CD4-positive, alpha-beta T cell (primary cell): Measurements from ENCODE around the gene DNAAF5. TPM values are rescaled to one million over a fixed set of nuclear protein-coding genes. Genes with fewer than 3 reads are reported as not detected.

Source experiments
- ATAC-seq: fragments of 200-7000 bp; cut with Tn5 transposase; one replicate; pipeline ENCODE4 v1.10.0; 2022; ENCODE audit warnings: mild to moderate bottlenecking; ENCODE audit not compliant: poor library complexity
- CTCF ChIA-PET: fragments of 350-600 bp; sonication (Branson Sonifier 250); formaldehyde crosslinking; loops from one replicate; lab custom pipeline; 2021; ENCODE audit warnings: antibody characterized with exemption, inconsistent platforms; lab: Charles Lee
- POLR2A ChIA-PET: fragments of 350-600 bp; sonication (Branson Sonifier 250); formaldehyde crosslinking; loops from one replicate; lab custom pipeline; 2021; ENCODE audit warnings: antibody characterized with exemption, inconsistent platforms; lab: Charles Lee
- DNase-seq, 14 experiments: peaks; one replicate each; pipeline ENCODE4 v3.0.0-alpha.2; 2013 to 2020; ENCODE audit warnings: mixed read lengths in 2 of 14
- H3K27ac ChIP-seq, 2 donors: one replicate each; pipeline versions ENCODE4 v1.5.1 to v1.7.0; 2013; ENCODE audit warnings: low read length in 2 of 2, low read depth in 1 of 2, mild to moderate bottlenecking in 1 of 2
- H3K27me3 ChIP-seq, 2 experiments: 1 replicate in 1 of 2; 2 replicates in 1 of 2; pipeline versions ENCODE4 v1.6.1 to v1.7.0; 2013; ENCODE audit warnings: low read length in 2 of 2, control low read depth in 1 of 2, mild to moderate bottlenecking in 1 of 2, moderate library complexity in 1 of 2; ENCODE audit not compliant: insufficient read depth in 2 of 2, control insufficient read depth in 1 of 2
- H3K36me3 ChIP-seq: one replicate; pipeline ENCODE4 v1.6.1; 2013; ENCODE audit warnings: low read length, control low read depth; ENCODE audit not compliant: insufficient read depth
- H3K4me1 ChIP-seq: one replicate; pipeline ENCODE4 v1.6.1; 2013; ENCODE audit warnings: low read length, control low read depth; ENCODE audit not compliant: insufficient read depth
- H3K4me3 ChIP-seq: one replicate; pipeline ENCODE4 v1.5.1; 2013; ENCODE audit warnings: mild to moderate bottlenecking, low read length, moderate library complexity
- H3K9me3 ChIP-seq, 2 experiments: 1 replicate in 1 of 2; 2 replicates in 1 of 2; pipeline versions ENCODE4 v1.6.1 to v1.7.0; 2013; ENCODE audit warnings: low read length in 2 of 2, mild to moderate bottlenecking in 2 of 2, control low read depth in 1 of 2, moderate library complexity in 1 of 2; ENCODE audit not compliant: control insufficient read depth in 1 of 2, insufficient read depth in 1 of 2
- H3K27ac Mint-ChIP-seq: one replicate; pipeline ENCODE4 v1.8.0; 2020; ENCODE audit warnings: mixed read lengths
- H3K27me3 Mint-ChIP-seq: one replicate; pipeline ENCODE4 v1.8.0; 2021; ENCODE audit warnings: mixed read lengths
- H3K36me3 Mint-ChIP-seq: one replicate; pipeline ENCODE4 v1.8.0; 2021; ENCODE audit warnings: low read depth, mixed read lengths
- H3K4me1 Mint-ChIP-seq: one replicate; pipeline ENCODE4 v1.8.0; 2021; ENCODE audit warnings: low read depth, mixed read lengths
- H3K4me3 Mint-ChIP-seq: one replicate; pipeline ENCODE4 v1.8.0; 2020; ENCODE audit warnings: mild to moderate bottlenecking, mixed read lengths
- H3K9me3 Mint-ChIP-seq: one replicate; pipeline ENCODE4 v1.8.0; 2020; ENCODE audit warnings: mixed read lengths
- CTCF ChIP-seq: fragments of 200-600 bp; IDR thresholded peaks from one replicate; pipeline ENCODE4 v1.8.0; 2022; ENCODE audit warnings: antibody characterized with exemption, mild to moderate bottlenecking
- intact Hi-C, 2 experiments: fragments of 100-400 bp; cut with DNase I in 1 of 2; cut with micrococcal nuclease in 1 of 2; formaldehyde crosslinking; loops; one replicate each; pipeline versions ENCODE4 v1.15.1 to v1.9.0; 2023 to 2025; cut with DNase I, micrococcal nuclease
- total RNA-seq, 174 experiments: library from RNA in 2 of 174; stranded (reverse) in 2 of 174; gene quantifications; one replicate each; pipeline ENCODE4 v1.2.3 and lab custom pipeline; 2021 to 2026

The DNAAF5 gene
- total RNA-seq, 2 experiments from 2014 or later: 4.8 to 6.1 TPM

- Histone ChIP-seq H3K36me3 (peaks cover 2% of the 10 kb centered on the region), H3K4me3 (no peak overlapping the region), H3K4me1 (no peaks in the 10 kb centered on the region), H3K9me3 (peaks cover 25 to 57% of the 10 kb centered on the region in 2 experiments), H3K27ac (no peak overlapping the region), H3K27me3 (no peaks in the 10 kb centered on the region)
- ATAC-seq: no peak
- ChIA-PET CTCF (no interaction called here), POLR2A (interaction anchor here (0.6 kb wide), 1 partner anchor 87 kb away, joined by 3 read pairs; no protein-coding TSS in a partner anchor)
- H3K36me3 Mint-ChIP-seq: peaks cover 63% of the 10 kb centered on the region
- no peaks in the 10 kb centered on the region for H3K27me3 Mint-ChIP-seq
- no peaks in the 10 kb centered on the region for H3K4me1 Mint-ChIP-seq
- no peak for TF ChIP-seq CTCF
- DNase-seq: no peak
- no peak overlapping the region for H3K4me3 Mint-ChIP-seq
- intact Hi-C loops: no loop called here
- no peak overlapping the region for H3K27ac Mint-ChIP-seq
- H3K9me3 Mint-ChIP-seq: peaks cover 12% of the 10 kb centered on the region
These were observed 42.1 kb upstream of the DNAAF5 start for GRCh38 chr7:684416-684815.

- Mint-ChIP-seq H3K36me3 (peaks cover 63% of the 10 kb centered on the region), H3K9me3 (peaks cover 12% of the 10 kb centered on the region)
- intact Hi-C loops: no loop called here
These were observed 41.0 kb upstream of the DNAAF5 start for GRCh38 chr7:685540-685939.

GRCh38 chr7:690478-691360 is 35.8 kb upstream of the DNAAF5 start:
- Histone ChIP-seq H3K9me3 (peaks cover 25 to 46% of the 10 kb centered on the region in 2 experiments), H3K27me3 (no peaks in the 10 kb centered on the region), H3K36me3 (no peaks in the 10 kb centered on the region), H3K27ac (no peak overlapping the region), H3K4me3 (no peak overlapping the region), H3K4me1 (no peaks in the 10 kb centered on the region)
- Mint-ChIP-seq H3K4me3 (no peak overlapping the region), H3K9me3 (peaks cover 12% of the 10 kb centered on the region), H3K27ac (no peak overlapping the region), H3K36me3 (peaks cover 68% of the 10 kb centered on the region), H3K27me3 (no peaks in the 10 kb centered on the region), H3K4me1 (no peaks in the 10 kb centered on the region)
- ATAC-seq (no peak), DNase-seq (peak in 1 of 14 experiments; percentile 16)
- intact Hi-C loops: no loop called here
- TF ChIP-seq CTCF: no peak
- ChIA-PET CTCF (no interaction called here), POLR2A (no interaction called here)

More at GRCh38 chr7:685540-685939, 41.0 kb upstream of the DNAAF5 start:
- Mint-ChIP-seq H3K4me3 (no peak overlapping the region), H3K27me3 (no peaks in the 10 kb centered on the region), H3K4me1 (no peaks in the 10 kb centered on the region), H3K27ac (no peak overlapping the region)
- ATAC-seq (no peak), DNase-seq (no peak)
- H3K27ac ChIP-seq: no peak overlapping the region
- H3K9me3 ChIP-seq: peaks cover 25 to 60% of the 10 kb centered on the region in 2 experiments
- H3K4me3 ChIP-seq: no peak overlapping the region
- no peaks in the 10 kb centered on the region for H3K4me1 ChIP-seq
- POLR2A ChIA-PET: no interaction called here
- TF ChIP-seq CTCF: no peak
- CTCF ChIA-PET: no interaction called here
- no peaks in the 10 kb centered on the region for H3K27me3 ChIP-seq
- no peaks in the 10 kb centered on the region for H3K36me3 ChIP-seq
